Hepatocyte (in vitro differentiated cells): ENCODE data around the gene OR5P2. TPM values are rescaled to one million over a fixed set of nuclear protein-coding genes. Genes with fewer than 3 reads are reported as not detected.
"Not testable (repeated sequence)": the region's sequence is repeated elsewhere in the genome, so short reads cannot be mapped to it uniquely, and the experiment has no call there.

Experiments used
- DNase-seq: peaks from one replicate; pipeline ENCODE4 v3.0.0-alpha.2; 2016; ENCODE audit warnings: low spot score
- H2AFZ ChIP-seq: fragments of 200-600 bp; sonication (generic); 2 replicates; pipeline ENCODE4 v1.6.0; 2016; ENCODE audit warnings: antibody characterized with exemption, mild to moderate bottlenecking
- H3K27ac ChIP-seq: fragments of 200-600 bp; sonication (generic); 2 replicates; pipeline ENCODE4 v1.5.1; 2016; ENCODE audit warnings: mild to moderate bottlenecking
- H3K27me3 ChIP-seq: fragments of 200-600 bp; sonication (generic); 2 replicates; pipeline ENCODE4 v1.6.1; 2016
- H3K36me3 ChIP-seq: fragments of 200-600 bp; sonication (generic); replicated peaks from 2 replicates; pipeline ENCODE4 v1.5.1; 2016; ENCODE audit warnings: low read depth; ENCODE audit not compliant: insufficient read depth
- H3K4me1 ChIP-seq: fragments of 200-600 bp; sonication (generic); 2 replicates; pipeline ENCODE4 v1.5.1; 2016; ENCODE audit warnings: mild to moderate bottlenecking, moderate library complexity; ENCODE audit not compliant: insufficient read depth
- H3K4me2 ChIP-seq: fragments of 200-600 bp; sonication (generic); 2 replicates; pipeline ENCODE4 v1.6.0; 2016
- H3K4me3 ChIP-seq: fragments of 200-600 bp; sonication (generic); 2 replicates; pipeline ENCODE4 v1.5.1; 2016; ENCODE audit warnings: mild to moderate bottlenecking
- H3K79me2 ChIP-seq: fragments of 200-600 bp; sonication (generic); 2 replicates; pipeline ENCODE4 v1.6.0; 2017; ENCODE audit warnings: mild to moderate bottlenecking
- H3K9me2 ChIP-seq: fragments of 200-600 bp; sonication (generic); replicated peaks from 2 replicates; pipeline ENCODE4 v1.6.0; 2017; ENCODE audit warnings: mild to moderate bottlenecking; ENCODE audit not compliant: insufficient read depth
- H3K9me3 ChIP-seq: fragments of 200-600 bp; sonication (generic); 2 replicates; pipeline ENCODE4 v1.5.1; 2016; ENCODE audit warnings: low read depth, mild to moderate bottlenecking
- H4K20me1 ChIP-seq: fragments of 200-600 bp; sonication (generic); 2 replicates; pipeline ENCODE4 v1.6.0; 2016; ENCODE audit warnings: mild to moderate bottlenecking; ENCODE audit not compliant: insufficient read depth, poor library complexity, severe bottlenecking
- CTCF ChIP-seq: fragments of 200-600 bp; sonication (generic); IDR thresholded peaks from 2 replicates; pipeline ENCODE4 v1.5.1; 2016; ENCODE audit warnings: antibody characterized with exemption, mild to moderate bottlenecking; ENCODE audit not compliant: poor library complexity
- EZH2 ChIP-seq: fragments of 200-600 bp; sonication (generic); IDR thresholded peaks from 2 replicates; pipeline ENCODE4 v1.6.1; 2016; ENCODE audit warnings: antibody characterized with exemption, mild to moderate bottlenecking, borderline replicate concordance
- EZH2phosphoT487 ChIP-seq: fragments of 200-600 bp; sonication (generic); IDR thresholded peaks from one replicate; pipeline ENCODE4 v1.6.1; 2018; ENCODE audit warnings: antibody characterized with exemption, mild to moderate bottlenecking, low read depth, moderate library complexity; ENCODE audit not compliant: unreplicated experiment, severe bottlenecking
- WGBS: methylation state at CpG from one replicate; pipeline ENCODE4 v1.1.6; 2016; ENCODE audit warnings: low lambda C conversion rate; ENCODE audit errors: missing lambda C conversion rate; 5-methylcytosine and 5-hydroxymethylcytosine counted together
- polyA plus RNA-seq: library from polyadenylated mRNA; unstranded; fragments of >200 nt; fragmentation: Nextera tagmentation; extraction: Ambion mirVana; gene quantifications from 2 replicates; pipeline ENCODE4 v1.2.1, GENCODE V29; 2016
- total RNA-seq: library from RNA; depleted of rRNA; stranded (reverse); fragments of >200 nt; gene quantifications from 2 replicates; pipeline ENCODE4 v1.2.3, GENCODE V29; 2014

Gene OR5P2
- total and polyA plus RNA-seq, 2 experiments from 2014 or later, result 0.46 TPM; not detected in 1

- H3K27me3 ChIP-seq, H3K36me3 ChIP-seq, H3K27ac ChIP-seq, H3K4me1 ChIP-seq, H4K20me1 ChIP-seq, H3K9me2 ChIP-seq, DNase-seq, H3K4me2 ChIP-seq, H3K79me2 ChIP-seq, H3K4me3 ChIP-seq, H3K9me3 ChIP-seq, H2AFZ ChIP-seq: not testable (repeated sequence)
- 57% methylated on average over 2 of the region's 2 CpGs for WGBS
These were observed 13.6 kb upstream of the OR5P2 start for GRCh38 chr11:7810301-7810700.

DNA sequence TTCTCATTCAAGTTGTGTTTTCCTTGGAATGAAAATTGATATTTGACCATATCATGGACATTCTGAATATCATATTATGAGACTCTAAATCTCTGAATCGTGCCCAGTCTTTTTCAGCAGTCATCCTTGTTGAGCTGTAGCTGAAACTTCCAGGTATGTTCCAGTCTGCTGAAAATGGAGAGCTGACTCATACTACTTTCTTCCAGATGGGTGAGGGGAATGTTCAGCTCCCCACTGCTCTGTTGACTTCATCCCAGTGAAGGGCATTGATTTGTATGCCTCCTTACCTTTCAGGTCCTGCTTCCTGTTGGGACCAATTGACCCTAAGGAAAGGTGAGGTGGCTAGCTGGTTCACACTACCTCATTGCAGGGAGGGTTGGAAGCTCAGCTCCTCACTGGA lies 3.5 kb downstream of the OR5P2 start:
- H3K9me2 ChIP-seq, result no peaks in the 10 kb centered on the region
- no peak for TF ChIP-seq EZH2
- TF ChIP-seq CTCF, result no peak
- no peak for TF ChIP-seq EZH2phosphoT487
- H2AFZ ChIP-seq, result no peak overlapping the region
- no peaks in the 10 kb centered on the region for H3K27me3 ChIP-seq
- no peaks in the 10 kb centered on the region for H3K36me3 ChIP-seq
- H4K20me1 ChIP-seq, result no peaks in the 10 kb centered on the region
- no peaks in the 10 kb centered on the region for H3K9me3 ChIP-seq
- H3K4me2 ChIP-seq, result no peak overlapping the region
- 55% methylated on average over 1 of the region's 1 CpG for WGBS
- H3K4me3 ChIP-seq, result no peak overlapping the region
- H3K79me2 ChIP-seq, result no peaks in the 10 kb centered on the region
- H3K4me1 ChIP-seq, result no peaks in the 10 kb centered on the region
- no peak overlapping the region for H3K27ac ChIP-seq
- no peak for DNase-seq

- WGBS, result 92% methylated on average over 6 of the region's 6 CpGs
- no peaks in the 10 kb centered on the region for H3K36me3 ChIP-seq
These were observed 9.5 kb downstream of the OR5P2 start for GRCh38 chr11:7787239-7787638.

DNA sequence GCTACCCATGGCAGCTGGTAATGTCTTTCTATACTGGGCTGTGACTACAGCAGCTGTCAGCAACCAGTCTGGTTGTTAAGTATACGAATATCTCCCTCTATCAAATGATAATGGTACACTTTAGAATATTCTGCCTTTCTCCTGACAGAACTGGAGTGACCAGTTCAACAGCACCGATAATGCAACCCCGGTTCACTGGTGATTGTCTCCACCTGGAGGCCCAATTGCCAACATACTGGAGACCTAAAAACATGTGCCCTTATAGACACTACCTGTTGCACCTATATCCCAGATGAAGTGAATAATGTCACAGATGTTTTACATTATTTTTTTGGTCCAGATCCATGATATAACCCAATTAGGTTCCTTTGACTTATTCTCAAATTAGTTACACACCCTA lies 21.1 kb downstream of the OR5P2 start:
- TF ChIP-seq EZH2phosphoT487 (no peak), EZH2 (no peak), CTCF (no peak)
- DNase-seq, result no peak
- H3K4me2 ChIP-seq, result no peak overlapping the region
- WGBS, result 62% methylated on average over 3 of the region's 3 CpGs
- H3K9me3 ChIP-seq, result no peaks in the 10 kb centered on the region
- no peaks in the 10 kb centered on the region for H3K9me2 ChIP-seq
- H3K36me3 ChIP-seq, result no peaks in the 10 kb centered on the region
- H3K4me3 ChIP-seq, result no peak overlapping the region
- H3K79me2 ChIP-seq, result no peaks in the 10 kb centered on the region
- H2AFZ ChIP-seq, result no peak overlapping the region
- H3K27me3 ChIP-seq, result no peaks in the 10 kb centered on the region
- no peaks in the 10 kb centered on the region for H3K4me1 ChIP-seq
- H3K27ac ChIP-seq, result no peak overlapping the region
- H4K20me1 ChIP-seq, result no peaks in the 10 kb centered on the region

More at GRCh38 chr11:7787239-7787638, 9.5 kb downstream of the OR5P2 start:
- H3K4me2 ChIP-seq, result no peak overlapping the region
- no peaks in the 10 kb centered on the region for H3K9me3 ChIP-seq
- H3K27ac ChIP-seq, result no peak overlapping the region
- no peak overlapping the region for H3K4me3 ChIP-seq
- H3K79me2 ChIP-seq, result no peaks in the 10 kb centered on the region
- no peaks in the 10 kb centered on the region for H3K27me3 ChIP-seq
- TF ChIP-seq EZH2phosphoT487 (no peak), EZH2 (no peak), CTCF (no peak)
- no peak overlapping the region for H2AFZ ChIP-seq
- DNase-seq, result no peak
- H3K4me1 ChIP-seq, result no peaks in the 10 kb centered on the region
- no peaks in the 10 kb centered on the region for H3K9me2 ChIP-seq
- no peaks in the 10 kb centered on the region for H4K20me1 ChIP-seq

GRCh38 chr11:7764301-7764700 lies 32.4 kb downstream of the OR5P2 start:
- H3K27ac ChIP-seq, H3K9me2 ChIP-seq, DNase-seq, H3K36me3 ChIP-seq, H3K4me2 ChIP-seq, H3K4me3 ChIP-seq, H3K4me1 ChIP-seq, H3K27me3 ChIP-seq, H4K20me1 ChIP-seq, H3K9me3 ChIP-seq, H2AFZ ChIP-seq, H3K79me2 ChIP-seq: not testable (repeated sequence)
- WGBS, result 90% methylated on average over 10 of the region's 10 CpGs
